HEK293 (cell line): ENCODE measurements around the gene APPBP2.
A peak's percentile ranks its signal among the peaks of the same experiment; 100 is the strongest.
"Not testable (repeated sequence)": the region's sequence is repeated elsewhere in the genome, so short reads cannot be mapped to it uniquely, and the experiment has no call there.

Source experiments
- CTCF ChIA-PET: fragments of 350-600 bp; formaldehyde crosslinking; extraction: SDS; loops from one replicate; lab custom pipeline; 2021; ENCODE audit warnings: antibody characterized with exemption; lab: Yijun Ruan, JAX
- POLR2A ChIA-PET: fragments of 300-600 bp; formaldehyde crosslinking; extraction: SDS; loops from one replicate; lab custom pipeline; 2020; ENCODE audit warnings: antibody characterized with exemption, inconsistent platforms; lab: Yijun Ruan, JAX
- H3K27ac ChIP-seq: fragments of 200-500 bp; sonication (Bioruptor generic); 2 replicates; pipeline ENCODE4 v1.5.1; 2014; ENCODE audit warnings: low read depth, low read length, control low read depth, inconsistent platforms; ENCODE audit errors: extremely low read depth
- H3K36me3 ChIP-seq, 2 experiments: fragments of 200-500 bp in 1 of 2; sonication (Bioruptor generic) in 1 of 2; 1 replicate in 1 of 2; 2 replicates in 1 of 2; pipeline ENCODE4 v1.5.1; 2014 to 2017; ENCODE audit warnings: inconsistent platforms in 2 of 2, low read length in 2 of 2; ENCODE audit not compliant: control insufficient read depth in 2 of 2, insufficient read depth in 1 of 2
- H3K4me1 ChIP-seq: fragments of 200-500 bp; sonication (Bioruptor generic); 2 replicates; pipeline ENCODE4 v1.5.1; 2014; ENCODE audit warnings: mild to moderate bottlenecking, low read length, inconsistent platforms; ENCODE audit not compliant: control insufficient read depth, insufficient read depth
- H3K4me3 ChIP-seq: 2 replicates; pipeline ENCODE4 v1.5.1; 2011; ENCODE audit warnings: low read depth, mild to moderate bottlenecking, control low read depth, low read length, moderate library complexity
- H3K9me3 ChIP-seq: fragments of 200-500 bp; sonication (Bioruptor generic); 2 replicates; pipeline ENCODE4 v1.5.1; 2014; ENCODE audit warnings: low read depth, low read length, inconsistent platforms; ENCODE audit not compliant: control insufficient read depth, insufficient read depth
- GLI2 ChIP-seq: fragments of 450-650 bp; formaldehyde crosslinking; IDR thresholded peaks from 2 replicates; pipeline ENCODE4; 2017; ENCODE audit warnings: missing biosample characterization, missing genetic modification characterization, low read depth, borderline replicate concordance
- HIC1 ChIP-seq: fragments of 450-650 bp; formaldehyde crosslinking; IDR thresholded peaks from 2 replicates; pipeline ENCODE4 v1.5.1; 2016; ENCODE audit warnings: missing biosample characterization, missing genetic modification characterization
- KLF9 ChIP-seq: fragments of 450-650 bp; formaldehyde crosslinking; IDR thresholded peaks from 2 replicates; pipeline ENCODE4 v1.5.1; 2016; ENCODE audit warnings: missing biosample characterization, missing genetic modification characterization, low read depth
- SCRT1 ChIP-seq: fragments of 450-650 bp; formaldehyde crosslinking; IDR thresholded peaks from 2 replicates; pipeline ENCODE4 v1.5.1; 2016; ENCODE audit warnings: missing biosample characterization, missing genetic modification characterization, borderline replicate concordance
- TRIM28 ChIP-seq: IDR thresholded peaks from 2 replicates; pipeline ENCODE4 v1.6.1; 2011; ENCODE audit warnings: low read length, control low read depth, borderline replicate concordance
- ZNF121 ChIP-seq: fragments of 450-650 bp; formaldehyde crosslinking; IDR thresholded peaks from 2 replicates; pipeline ENCODE4 v1.5.1; 2016; ENCODE audit warnings: missing biosample characterization, missing genetic modification characterization
- ZNF248 ChIP-seq: fragments of 450-650 bp; formaldehyde crosslinking; IDR thresholded peaks from 2 replicates; pipeline ENCODE4 v1.5.1; 2017; ENCODE audit warnings: missing biosample characterization, missing genetic modification characterization
- ZNF280D ChIP-seq: fragments of 450-650 bp; formaldehyde crosslinking; IDR thresholded peaks from 2 replicates; pipeline ENCODE4 v1.5.1; 2016; ENCODE audit warnings: missing biosample characterization, missing genetic modification characterization
- ZNF354C ChIP-seq: fragments of 450-650 bp; formaldehyde crosslinking; IDR thresholded peaks from 2 replicates; pipeline ENCODE4 v1.5.1; 2016; ENCODE audit warnings: missing biosample characterization, missing genetic modification characterization, low read depth, borderline replicate concordance
- ZNF416 ChIP-seq: fragments of 450-650 bp; formaldehyde crosslinking; IDR thresholded peaks from 2 replicates; pipeline ENCODE4 v1.5.1; 2016; ENCODE audit warnings: missing biosample characterization, missing genetic modification characterization
- ZNF548 ChIP-seq: fragments of 450-650 bp; formaldehyde crosslinking; IDR thresholded peaks from 2 replicates; pipeline ENCODE4 v1.5.1; 2016; ENCODE audit warnings: missing biosample characterization, missing genetic modification characterization
- ZNF658 ChIP-seq: fragments of 450-650 bp; formaldehyde crosslinking; IDR thresholded peaks from 2 replicates; pipeline ENCODE4; 2016; ENCODE audit warnings: missing biosample characterization, missing genetic modification characterization
- ZNF76 ChIP-seq: fragments of 450-650 bp; formaldehyde crosslinking; IDR thresholded peaks from 2 replicates; pipeline ENCODE4; 2016; ENCODE audit warnings: low read depth, missing biosample characterization, missing genetic modification characterization, borderline replicate concordance

The APPBP2 gene

GRCh38 chr17:60555786-60556185, 29.7 kb upstream of the APPBP2 start (continued):
- no peak for TF ChIP-seq ZNF76 (tag by site-specific recombination)
- no peak for TF ChIP-seq KLF9
- no peak for TF ChIP-seq ZNF416 (tag by site-specific recombination)
- no peak for TF ChIP-seq GLI2 (tag by site-specific recombination)
- no peak for TF ChIP-seq ZNF280D (tag by site-specific recombination)
- TF ChIP-seq HIC1 (tag by site-specific recombination), result no peak
- no peak for TF ChIP-seq ZNF354C

- POLR2A ChIA-PET, result interaction anchor here (0.7 kb wide), 1 partner anchor 28 kb away, joined by 3 read pairs; no protein-coding TSS in a partner anchor
- no peaks in the 10 kb centered on the region; the same call in 1 of the 2 replicates for H3K9me3 ChIP-seq
- H3K27ac ChIP-seq, result no peak overlapping the region
- H3K4me1 ChIP-seq, result no peaks in the 10 kb centered on the region
- no peak overlapping the region for H3K4me3 ChIP-seq
- CTCF ChIA-PET, result interaction anchor here (1.0 kb wide), 1 partner anchor 15 kb away, joined by 4 read pairs; no protein-coding TSS in a partner anchor
- no peak for TF ChIP-seq SCRT1 (tag by site-specific recombination)
- TF ChIP-seq ZNF248 (tag by site-specific recombination), result no peak
- TF ChIP-seq TRIM28, result no peak
- TF ChIP-seq HIC1 (tag by site-specific recombination), result no peak
- no peak for TF ChIP-seq ZNF548
- no peak for TF ChIP-seq ZNF658 (tag by site-specific recombination)
- TF ChIP-seq ZNF121, result peak; percentile 13; the same call in 1 of the 2 replicates
- H3K36me3 ChIP-seq, result no peaks in the 10 kb centered on the region
These were observed 28.3 kb upstream of the APPBP2 start for GRCh38 chr17:60554377-60554788.

GRCh38 chr17:60552255-60552654, 26.2 kb upstream of the APPBP2 start:
- H3K4me3 ChIP-seq, H3K27ac ChIP-seq, H3K4me1 ChIP-seq, CTCF ChIA-PET, H3K36me3 ChIP-seq, POLR2A ChIA-PET, H3K9me3 ChIP-seq: not testable (repeated sequence)
